HepG2 (cell line): ENCODE measurements around the gene NFE2. TPM values are rescaled to one million over a fixed set of nuclear protein-coding genes. Genes with fewer than 3 reads are reported as not detected.
A peak's percentile ranks its signal among the peaks of the same experiment; 100 is the strongest.

Source experiments
- CEBPB ChIP-seq: IDR thresholded peaks from 2 replicates; pipeline ENCODE4 v1.6.1; 2011; ENCODE audit warnings: low read depth, low read length, improper control_type of control experiment, borderline replicate concordance
- KAT8 ChIP-seq: IDR thresholded peaks from 2 replicates; pipeline ENCODE4 v1.6.1; 2016; ENCODE audit warnings: missing genetic modification reagents, missing compliant biosample characterization
- KLF12 ChIP-seq: sonication (generic); formaldehyde crosslinking; IDR thresholded peaks from 2 replicates; pipeline ENCODE4 v1.4.0; 2020; ENCODE audit warnings: missing genetic modification reagents, borderline replicate concordance
- PCBP1 ChIP-seq: fragments of 200-400 bp; formaldehyde crosslinking; IDR thresholded peaks from 2 replicates; pipeline ENCODE4 v1.6.1; 2017; ENCODE audit warnings: mild to moderate bottlenecking, low read depth, low read length, borderline replicate concordance
- PHF21A ChIP-seq: sonication (generic); formaldehyde crosslinking; IDR thresholded peaks from 2 replicates; pipeline ENCODE4 v1.5.0; 2020; ENCODE audit warnings: mild to moderate bottlenecking, missing genetic modification reagents
- POLR2G ChIP-seq: fragments of 200-400 bp; formaldehyde crosslinking; IDR thresholded peaks from 2 replicates; pipeline ENCODE4 v1.6.1; 2018; ENCODE audit warnings: mild to moderate bottlenecking, low read depth, low read length, moderate library complexity
- SAP130 ChIP-seq: IDR thresholded peaks from 2 replicates; pipeline ENCODE4 v1.6.1; 2016; ENCODE audit warnings: low read depth
- SOX6 ChIP-seq, 2 experiments: fragments of 450-650 bp in 1 of 2; sonication (generic) in 1 of 2; formaldehyde crosslinking in 1 of 2; IDR thresholded peaks; 2 replicates each; pipeline versions ENCODE4 v1.4.0 to v1.6.1; 2017 to 2020; ENCODE audit warnings: antibody characterized with exemption in 1 of 2, mild to moderate bottlenecking in 1 of 2, missing genetic modification reagents in 1 of 2
- ZFY ChIP-seq: sonication (generic); formaldehyde crosslinking; IDR thresholded peaks from 2 replicates; pipeline ENCODE4 v1.4.0; 2020; ENCODE audit warnings: missing genetic modification reagents
- ZGPAT ChIP-seq: IDR thresholded peaks from 2 replicates; pipeline ENCODE4 v1.6.1; 2016; ENCODE audit warnings: mild to moderate bottlenecking
- ZNF407 ChIP-seq: sonication (generic); formaldehyde crosslinking; IDR thresholded peaks from one replicate; pipeline ENCODE4 v1.5.1; 2020; ENCODE audit warnings: mild to moderate bottlenecking, missing genetic modification reagents; ENCODE audit errors: not compliant biosample characterization
- ZNF552 ChIP-seq: sonication (generic); formaldehyde crosslinking; IDR thresholded peaks from 2 replicates; pipeline ENCODE4 v1.9.0; 2022; ENCODE audit warnings: missing genetic modification reagents, mild to moderate bottlenecking, borderline replicate concordance
- ZNF687 ChIP-seq: sonication (generic); formaldehyde crosslinking; IDR thresholded peaks from 2 replicates; pipeline ENCODE4 v1.5.1; 2020; ENCODE audit warnings: mild to moderate bottlenecking, missing genetic modification reagents, moderate library complexity
- ZSCAN25 ChIP-seq: sonication (generic); formaldehyde crosslinking; IDR thresholded peaks from 2 replicates; pipeline ENCODE4 v1.8.0; 2022; ENCODE audit warnings: mild to moderate bottlenecking, missing genetic modification reagents
- polyA plus RNA-seq, 8 experiments: library from polyadenylated mRNA; depleted of rRNA in 3 of 8; stranded (reverse) in 7 of 8; unstranded in 1 of 8; fragments of >200 nt; fragmentation: Illumina TruSeq in 4 of 8; extraction: Trizol in 4 of 8; gene quantifications; 2 replicates each; pipeline versions ENCODE4 v1.2.1 to v1.2.3, GENCODE V29; 2011 to 2016; ENCODE audit warnings: low read depth in 4 of 8, missing spikeins in 1 of 8, mixed read lengths in 1 of 8; ENCODE audit not compliant: insufficient read depth in 1 of 8
- total RNA-seq, 5 experiments: library from RNA; depleted of rRNA; stranded (reverse); fragments of >200 nt; fragmentation: Illumina TruSeq; extraction: Trizol; gene quantifications; 2 replicates each; pipeline ENCODE4 v1.2.3, GENCODE V29; 2016; ENCODE audit warnings: low read depth in 1 of 5

NFE2 gene
- total and polyA plus RNA-seq, 2 of the 13 experiments (the other 11 are each of a cell fraction or from before 2014, with no cell fraction given) = 4.5 to 7.8 TPM

DNA sequence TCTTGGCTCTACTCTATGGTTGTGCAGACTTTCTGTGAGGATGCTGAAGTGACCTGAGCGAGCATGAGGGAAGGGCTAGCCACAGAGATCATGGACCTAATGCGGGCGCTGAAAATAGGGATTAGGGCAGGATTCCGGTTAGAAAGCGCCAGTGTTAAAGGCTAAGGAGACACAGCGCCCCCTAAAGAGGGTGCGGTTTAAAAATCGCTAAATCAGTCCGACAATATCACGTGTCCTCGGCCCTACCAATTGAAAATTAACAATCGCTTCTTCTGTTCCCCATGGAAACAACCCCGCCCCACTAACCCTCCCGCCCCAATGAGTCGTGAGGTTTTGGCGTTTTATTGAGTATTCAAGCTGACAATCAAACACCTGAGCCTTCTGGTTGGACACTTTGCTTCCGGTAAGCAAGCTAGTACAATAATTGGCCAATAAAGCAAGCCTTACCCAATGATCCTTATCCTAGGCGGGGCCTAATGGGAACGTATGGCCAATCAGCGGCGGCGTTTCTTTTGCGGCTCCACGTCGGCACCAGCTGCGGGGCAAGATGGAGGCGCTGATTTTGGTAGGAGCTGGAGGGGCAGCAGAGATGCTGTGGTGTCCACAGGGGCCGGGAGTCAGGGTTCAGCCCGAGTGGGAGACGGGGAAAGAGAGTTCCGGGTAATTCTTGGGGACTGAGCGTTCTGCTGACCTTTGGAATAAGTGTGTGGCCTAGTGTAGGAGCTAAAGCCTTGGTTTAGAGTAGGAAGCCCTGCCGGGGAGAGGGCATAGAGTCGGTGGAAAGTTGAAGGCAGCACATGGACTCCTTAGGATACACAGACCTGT is 24.0 kb upstream of the NFE2 start, which contains the start of gene COPZ1 (continued):
- TF ChIP-seq ZNF687 (CRISPR knock-in tag) (peak; percentile 66), SOX6 (IDR thresholded peaks at IDR 0.05) (no peak), SOX6 (CRISPR knock-in tag; IDR thresholded peaks at IDR 0.05) (no peak; the same call in 1 of the 2 replicates), CEBPB (peak; percentile 69), KLF12 (CRISPR knock-in tag) (peak; percentile 62; the same call in 1 of the 2 replicates), ZGPAT (CRISPR knock-in tag) (peak; percentile 81), POLR2G (peak; percentile 96), ZFY (CRISPR knock-in tag) (peak; percentile 93), ZSCAN25 (0 out of 2 replicates have a peak, but pooled peaks have one; percentile 39), SAP130 (peak; percentile 82), ZNF552 (CRISPR knock-in tag) (no peak), KAT8 (CRISPR knock-in tag) (peak; percentile 76), ZNF407 (CRISPR knock-in tag) (peak; percentile 38), PHF21A (CRISPR knock-in tag) (peak; percentile 36; the same call in 1 of the 2 replicates), PCBP1 (0 out of 2 replicates have a peak, but pooled peaks have one; percentile 33)
